Lung (tissue), 12 donors: ENCODE measurements around the gene NTHL1. TPM values are rescaled to one million over a fixed set of nuclear protein-coding genes. Genes with fewer than 3 reads are reported as not detected.

Source experiments
- ATAC-seq: fragments of 200-7000 bp; cut with Tn5 transposase; one replicate; pipeline ENCODE4 v1.9.1; 2020; ENCODE audit warnings: moderate number of reproducible peaks; ENCODE audit not compliant: insufficient read depth, low FRiP score
- DNase-seq, 3 donors: peaks; one replicate each; pipeline ENCODE4 v3.0.0-alpha.2; 2013 to 2017
- H3K27ac ChIP-seq, 2 donors: one replicate each; pipeline ENCODE4 v1.5.1; 2013; ENCODE audit warnings: mild to moderate bottlenecking in 2 of 2, moderate library complexity in 2 of 2, control low read depth in 1 of 2, inconsistent platforms in 1 of 2, low read depth in 1 of 2, low read length in 1 of 2
- H3K27me3 ChIP-seq, 3 donors: one replicate each; pipeline ENCODE4 v1.5.1; 2013; ENCODE audit warnings: low read length in 2 of 3; ENCODE audit not compliant: control insufficient read depth in 3 of 3, insufficient read depth in 3 of 3
- H3K36me3 ChIP-seq, 4 donors: one replicate each; pipeline ENCODE4 v1.5.1; 2013; ENCODE audit warnings: low read length in 4 of 4, mild to moderate bottlenecking in 1 of 4, moderate library complexity in 1 of 4; ENCODE audit not compliant: control insufficient read depth in 4 of 4, insufficient read depth in 4 of 4
- H3K4me1 ChIP-seq, 5 donors: one replicate each; pipeline ENCODE4 v1.5.1; 2013; ENCODE audit warnings: low read length in 5 of 5, mild to moderate bottlenecking in 2 of 5, moderate library complexity in 1 of 5; ENCODE audit not compliant: control insufficient read depth in 5 of 5, insufficient read depth in 5 of 5
- H3K4me3 ChIP-seq: one replicate; pipeline ENCODE4 v1.5.1; 2013; ENCODE audit warnings: mild to moderate bottlenecking, control low read depth, moderate library complexity
- H3K9ac ChIP-seq, 2 donors: one replicate each; pipeline ENCODE4 v1.5.1; 2013; ENCODE audit warnings: low read length in 2 of 2, control low read depth in 1 of 2; ENCODE audit not compliant: insufficient read depth in 1 of 2
- H3K9me3 ChIP-seq, 4 donors: one replicate each; pipeline ENCODE4 v1.5.1; 2013; ENCODE audit warnings: low read length in 3 of 4, mild to moderate bottlenecking in 1 of 4, moderate library complexity in 1 of 4; ENCODE audit not compliant: control insufficient read depth in 4 of 4, insufficient read depth in 3 of 4
- CTCF ChIP-seq: IDR thresholded peaks from 2 replicates; pipeline ENCODE4 v1.5.1; 2012; ENCODE audit warnings: mild to moderate bottlenecking; ENCODE audit errors: control extremely low read depth, extremely low read depth
- WGBS, 2 donors: extraction: QIAGEN DNeasy Blood & Tissue Kit; methylation state at CpG; one replicate each; pipeline ENCODE4 v1.1.7; 2013; 5-methylcytosine and 5-hydroxymethylcytosine counted together
- polyA plus RNA-seq, 2 donors: library from polyadenylated mRNA; stranded (reverse); fragments of 200-250 nt; gene quantifications; one replicate each; pipeline ENCODE4 v1.2.1, GENCODE V29; 2013
- total RNA-seq, 2 donors: library from RNA; depleted of rRNA in 1 of 2; stranded (reverse); fragments of >200 nt in 1 of 2; gene quantifications; one replicate each; pipeline ENCODE4 v1.2.1, GENCODE V29; 2014 to 2021
- donor health status: control.
- donor health status: control.
- donor health status: Bipolar disorder and iron deficiency.
- donor health status: healthy.
- donor health status: DM: yes; HTN: yes; CAD: no.

NTHL1 gene
- total and polyA plus RNA-seq, 4 donors, result 19.3 to 43.5 (median 29.1) TPM

DNA sequence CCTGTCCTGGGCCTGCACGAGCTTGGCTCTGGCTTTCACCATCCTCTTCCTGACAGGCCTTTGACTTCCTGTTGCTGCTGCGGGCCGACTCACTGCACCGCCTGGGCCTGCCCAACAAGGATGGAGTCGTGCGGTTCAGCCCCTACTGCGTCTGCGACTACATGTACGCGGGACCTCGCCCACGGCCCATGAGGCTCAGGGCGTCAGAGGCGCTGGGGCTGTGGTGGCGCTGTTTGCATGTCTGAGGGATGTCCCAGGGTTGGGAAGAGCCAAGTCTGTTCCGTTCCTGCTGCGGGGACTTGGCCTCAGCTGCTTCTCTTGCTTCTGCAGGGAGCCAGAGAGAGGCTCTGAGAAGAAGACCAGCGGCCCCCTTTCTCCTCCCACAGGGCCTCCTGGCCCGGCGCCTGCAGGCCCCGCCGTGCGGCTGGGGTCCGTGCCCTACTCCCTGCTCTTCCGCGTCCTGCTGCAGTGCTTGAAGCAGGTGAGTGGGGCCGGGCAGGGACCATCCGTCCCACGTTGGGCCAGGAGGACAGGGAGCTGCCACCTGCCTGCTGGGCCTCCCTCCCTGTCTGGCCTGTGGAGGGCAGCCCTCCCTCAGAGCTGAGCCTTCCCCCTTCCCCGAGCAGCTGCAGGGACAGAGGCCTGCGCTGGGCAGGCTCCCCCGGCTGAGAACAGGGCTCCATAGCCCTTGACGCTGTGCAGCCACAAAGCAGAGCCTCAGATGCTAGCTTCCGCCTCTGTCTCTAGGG, 24.0 kb upstream of the NTHL1 start:
- ATAC-seq (no peak), DNase-seq (no peak)
- peaks cover 3 to 70% (median 18%) of the 10 kb centered on the region in 4 donors for H3K36me3 ChIP-seq
- H3K9me3 ChIP-seq, result no peaks in the 10 kb centered on the region
- no peak overlapping the region for H3K9ac ChIP-seq
- no peaks in the 10 kb centered on the region for H3K4me1 ChIP-seq
- no peak overlapping the region for H3K27ac ChIP-seq
- H3K4me3 ChIP-seq, result no peak overlapping the region
- H3K27me3 ChIP-seq, result no peaks in the 10 kb centered on the region
- TF ChIP-seq CTCF, result no peak
- 85 to 87% methylated on average over 34 of the region's 34 CpGs for WGBS, 2 donors

DNA sequence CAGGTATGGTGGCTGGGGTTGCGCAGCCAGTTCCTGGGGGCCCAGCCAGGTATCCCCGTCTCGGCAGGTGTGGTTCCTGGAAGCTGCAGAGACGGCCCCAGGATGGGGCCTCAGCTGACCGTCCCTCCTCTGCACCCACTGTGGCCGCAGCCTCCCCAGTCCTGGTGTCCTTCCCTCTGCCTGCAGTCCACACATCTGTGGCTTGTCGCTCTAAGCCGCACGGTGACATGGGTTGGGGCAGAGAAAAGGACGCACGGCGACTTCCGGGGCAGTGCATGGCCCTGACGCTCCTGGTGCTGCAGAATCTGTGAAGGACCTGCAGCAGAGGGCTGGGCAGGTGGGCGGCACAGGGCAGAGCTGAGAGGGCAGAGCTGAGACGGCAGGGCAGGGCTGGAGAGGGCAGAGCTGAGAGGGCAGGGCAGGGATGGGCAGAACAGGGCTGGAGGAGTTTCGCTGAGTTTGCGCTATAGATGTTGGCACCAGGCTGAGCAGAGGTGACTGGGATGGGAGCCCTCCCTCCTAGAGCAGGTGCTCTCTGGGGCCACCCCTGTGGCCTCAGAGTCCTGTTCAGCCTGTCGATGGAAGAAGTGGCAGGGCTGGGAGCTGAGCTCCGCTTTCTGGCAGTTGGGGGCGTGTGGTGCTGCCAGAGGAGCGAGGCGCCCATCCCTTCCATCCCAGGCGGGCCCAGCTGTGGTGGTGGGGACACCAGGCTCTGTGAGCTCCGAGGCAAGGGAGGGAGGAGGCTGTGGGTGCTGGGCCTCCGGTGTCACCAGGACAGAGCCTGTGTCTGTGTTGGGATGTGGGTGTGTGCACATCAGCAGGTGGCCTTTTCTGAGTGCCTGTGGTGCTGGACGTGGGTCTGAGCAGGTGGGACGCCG, 23.2 kb upstream of the NTHL1 start:
- Histone ChIP-seq H3K27ac (no peak overlapping the region), H3K4me1 (no peaks in the 10 kb centered on the region), H3K4me3 (no peak overlapping the region), H3K9me3 (no peaks in the 10 kb centered on the region), H3K36me3 (peaks cover 6 to 67% (median 23%) of the 10 kb centered on the region in 4 donors), H3K27me3 (no peaks in the 10 kb centered on the region), H3K9ac (no peak overlapping the region)
- 91 to 94% methylated on average over 27 to 29 of the region's 29 CpGs for WGBS, 2 donors
- ATAC-seq (no peak), DNase-seq (no peak)
- TF ChIP-seq CTCF, result no peak

- no peaks in the 10 kb centered on the region for H3K9me3 ChIP-seq
- H3K27me3 ChIP-seq, result no peaks in the 10 kb centered on the region
- ATAC-seq, result no peak
- TF ChIP-seq CTCF, result no peak
- no peak overlapping the region for H3K9ac ChIP-seq
- WGBS, 2 donors, result 97 to 98% methylated on average over 11 of the region's 11 CpGs
- no peak for DNase-seq
- no peak overlapping the region for H3K27ac ChIP-seq
- H3K36me3 ChIP-seq, result peaks cover 10 to 63% (median 28%) of the 10 kb centered on the region in 4 donors
- H3K4me1 ChIP-seq, result no peaks in the 10 kb centered on the region
- H3K4me3 ChIP-seq, result no peak overlapping the region
These were observed 18.5 kb upstream of the NTHL1 start for GRCh38 chr16:2066139-2066538.
